ENCODE data around the gene ZNF215. TPM values are rescaled to one million over a fixed set of nuclear protein-coding genes. Genes with fewer than 3 reads are reported as not detected.
"Not testable (repeated sequence)": the region's sequence is repeated elsewhere in the genome, so short reads cannot be mapped to it uniquely, and the experiment has no call there.

The ZNF215 gene
- total RNA-seq, 2 experiments from 2014 or later = 1.1 to 1.4 TPM

- not testable (repeated sequence) for H3K4me3 Mint-ChIP-seq; H3K9me3 Mint-ChIP-seq (ENCODE audit: low read depth); H3K27ac Mint-ChIP-seq; DNase-seq; ATAC-seq; H3K27me3 Mint-ChIP-seq; H3K36me3 Mint-ChIP-seq; H3K4me1 Mint-ChIP-seq
- CTCF ChIA-PET = interaction anchor here (0.6 kb wide), 1 partner anchor 52 kb away, joined by 3 read pairs; no protein-coding TSS in a partner anchor
These were observed 43.6 kb downstream of the ZNF215 start for GRCh38 chr11:6969854-6970253.

GRCh38 chr11:6979365-6979764, 53.1 kb downstream of the ZNF215 start:
- DNase-seq = no peak
- H3K4me3 Mint-ChIP-seq = no peak overlapping the region
- peaks cover 2% of the 10 kb centered on the region for H3K9me3 Mint-ChIP-seq (ENCODE audit: low read depth)
- no peaks in the 10 kb centered on the region for H3K27me3 Mint-ChIP-seq
- CTCF ChIA-PET = interaction anchor here (1.0 kb wide), 1 partner anchor 168 kb away, joined by 3 read pairs; no protein-coding TSS in a partner anchor
- no peaks in the 10 kb centered on the region for H3K4me1 Mint-ChIP-seq
- H3K36me3 Mint-ChIP-seq = no peaks in the 10 kb centered on the region
- H3K27ac Mint-ChIP-seq = no peak overlapping the region
- no peak for ATAC-seq

GRCh38 chr11:6986487-6986886, 60.3 kb downstream of the ZNF215 start:
- Mint-ChIP-seq H3K4me3 (no peak overlapping the region), H3K36me3 (no peaks in the 10 kb centered on the region), H3K4me1 (no peaks in the 10 kb centered on the region), H3K27ac (no peak overlapping the region), H3K9me3 (ENCODE audit: low read depth) (no peaks in the 10 kb centered on the region), H3K27me3 (peaks cover 6% of the 10 kb centered on the region)
- no peak for DNase-seq
- CTCF ChIA-PET = no interaction called here
- no peak for ATAC-seq

- DNase-seq = no peak
- ATAC-seq = no peak
- Mint-ChIP-seq H3K4me1 (no peaks in the 10 kb centered on the region), H3K4me3 (no peak overlapping the region), H3K27me3 (peaks cover 6% of the 10 kb centered on the region), H3K36me3 (no peaks in the 10 kb centered on the region), H3K27ac (no peak overlapping the region), H3K9me3 (ENCODE audit: low read depth) (no peaks in the 10 kb centered on the region)
- CTCF ChIA-PET = no interaction called here
These were observed 62.3 kb downstream of the ZNF215 start for GRCh38 chr11:6988506-6988905.

- Mint-ChIP-seq H3K4me1 (no peaks in the 10 kb centered on the region), H3K4me3 (no peak overlapping the region), H3K27ac (no peak overlapping the region), H3K27me3 (peaks cover 3% of the 10 kb centered on the region), H3K36me3 (no peaks in the 10 kb centered on the region), H3K9me3 (ENCODE audit: low read depth) (no peaks in the 10 kb centered on the region)
- no peak for DNase-seq
- CTCF ChIA-PET = no interaction called here
- ATAC-seq = no peak
These were observed 65.0 kb downstream of the ZNF215 start for GRCh38 chr11:6991227-6991626.

- Mint-ChIP-seq H3K4me3 (no peak overlapping the region), H3K27ac (no peak overlapping the region), H3K27me3 (peaks cover 3% of the 10 kb centered on the region), H3K9me3 (ENCODE audit: low read depth) (no peaks in the 10 kb centered on the region), H3K36me3 (no peaks in the 10 kb centered on the region), H3K4me1 (no peaks in the 10 kb centered on the region)
- CTCF ChIA-PET = no interaction called here
- ATAC-seq (no peak), DNase-seq (no peak)
These were observed 65.8 kb downstream of the ZNF215 start for GRCh38 chr11:6992026-6992425.

GRCh38 chr11:6992457-6993417, 66.5 kb downstream of the ZNF215 start:
- DNase-seq (no peak), ATAC-seq (no peak)
- CTCF ChIA-PET = no interaction called here
- no peak overlapping the region for H3K4me3 Mint-ChIP-seq
- no peak overlapping the region for H3K27ac Mint-ChIP-seq
- H3K36me3 Mint-ChIP-seq = no peaks in the 10 kb centered on the region
- peaks cover 3% of the 10 kb centered on the region for H3K27me3 Mint-ChIP-seq
- H3K4me1 Mint-ChIP-seq = no peaks in the 10 kb centered on the region
- H3K9me3 Mint-ChIP-seq (ENCODE audit: low read depth) = no peaks in the 10 kb centered on the region

GRCh38 chr11:6995703-6996102, 69.5 kb downstream of the ZNF215 start:
- CTCF ChIA-PET = no interaction called here
- no peak overlapping the region for H3K4me3 Mint-ChIP-seq

GRCh38 chr11:7004482-7004881, 78.3 kb downstream of the ZNF215 start:
- Mint-ChIP-seq H3K27ac (no peak overlapping the region), H3K4me3 (no peak overlapping the region), H3K4me1 (no peaks in the 10 kb centered on the region), H3K36me3 (no peaks in the 10 kb centered on the region), H3K9me3 (ENCODE audit: low read depth) (no peaks in the 10 kb centered on the region), H3K27me3 (peaks cover 5% of the 10 kb centered on the region)
- DNase-seq (no peak), ATAC-seq (no peak)
- CTCF ChIA-PET = no interaction called here

More at GRCh38 chr11:6995703-6996102, 69.5 kb downstream of the ZNF215 start:
- Mint-ChIP-seq H3K4me1 (no peaks in the 10 kb centered on the region), H3K9me3 (ENCODE audit: low read depth) (no peaks in the 10 kb centered on the region), H3K27ac (no peak overlapping the region), H3K36me3 (no peaks in the 10 kb centered on the region), H3K27me3 (peaks cover 6% of the 10 kb centered on the region)
- ATAC-seq = no peak
- no peak for DNase-seq

Other genes starting within 250 kb of the ZNF215 start
- 10 to 100 TPM; 69.4 to 81.0 TPM for gene MRPL17, start 243.1 kb upstream of the ZNF215 start, total RNA-seq
- not detected for gene OR2AG2, start 154.4 kb upstream of the ZNF215 start, total RNA-seq
- gene OR2AG1, start 143.4 kb upstream of the ZNF215 start, total RNA-seq = not detected
- gene OR6A2, start 126.7 kb upstream of the ZNF215 start, total RNA-seq = not detected
- not detected for gene OR10A5, start 80.7 kb upstream of the ZNF215 start, total RNA-seq
- not detected for gene OR10A2, start 63.4 kb upstream of the ZNF215 start, total RNA-seq
- gene OR10A4, start 49.8 kb upstream of the ZNF215 start, total RNA-seq = not detected
- under 1 TPM in 1 of 2 experiments, not detected in 1; 0.21 TPM for gene OR2D2, start 33.9 kb upstream of the ZNF215 start, total RNA-seq
- gene OR2D3, start 5.4 kb upstream of the ZNF215 start, total RNA-seq = not detected
- gene ZNF214, start 93.9 kb downstream of the ZNF215 start, total RNA-seq = not detected
- gene NLRP14, start 94.1 kb downstream of the ZNF215 start, total RNA-seq = under 1 TPM in 1 of 2 experiments, not detected in 1; 0.05 TPM
- not detected for gene RBMXL2, start 162.6 kb downstream of the ZNF215 start, total RNA-seq